NCI-H82 treated with DMSO at 0.1 percent for 48 hours (cell line): ENCODE data around the gene CEP128.
"Not testable (repeated sequence)": the region's sequence is repeated elsewhere in the genome, so short reads cannot be mapped to it uniquely, and the experiment has no call there.

Source experiments
- DNase-seq: peaks from one replicate; lab custom pipeline; 2025; ENCODE audit not compliant: unreplicated experiment; lab: John Stamatoyannopoulos, UW

Gene CEP128

GRCh38 chr14:80954687-80955299 lies 13.3 kb upstream of the CEP128 start:
- DNase-seq: no peak

- not testable (repeated sequence) for DNase-seq
Observed at GRCh38 chr14:80953211-80953610, 11.7 kb upstream of the CEP128 start.

GRCh38 chr14:80951491-80951890 lies 10.0 kb upstream of the CEP128 start:
- DNase-seq: no peak

- no peak for DNase-seq
Observed at GRCh38 chr14:80948291-80948690, 6.8 kb upstream of the CEP128 start.

- DNase-seq: no peak
Observed at GRCh38 chr14:80946797-80947196, 5.3 kb upstream of the CEP128 start.

- no peak for DNase-seq
Observed at GRCh38 chr14:80946187-80946586, 4.6 kb upstream of the CEP128 start.

GRCh38 chr14:80944861-80945617 lies 3.5 kb upstream of the CEP128 start:
- no peak for DNase-seq

- no peak for DNase-seq
Observed at GRCh38 chr14:80942191-80942600, 658 bp upstream of the CEP128 start.

- no peak for DNase-seq
Observed at GRCh38 chr14:80940146-80940545, 1.4 kb downstream of the CEP128 start.

- no peak for DNase-seq
Observed at GRCh38 chr14:80933686-80934085, 7.9 kb downstream of the CEP128 start.

- DNase-seq: peak; percentile 90
Observed at GRCh38 chr14:80933282-80933681, 8.3 kb downstream of the CEP128 start.

- no peak for DNase-seq
Observed at GRCh38 chr14:80930836-80931389, 10.6 kb downstream of the CEP128 start.

GRCh38 chr14:80930095-80930494 lies 11.4 kb downstream of the CEP128 start:
- DNase-seq: no peak

- DNase-seq: no peak
Observed at GRCh38 chr14:80927083-80927989, 14.2 kb downstream of the CEP128 start.

- DNase-seq: peak; percentile 52
Observed at GRCh38 chr14:80926397-80927082, 15.0 kb downstream of the CEP128 start.

GRCh38 chr14:80924365-80925103 lies 17.0 kb downstream of the CEP128 start:
- DNase-seq: peak; percentile 77

GRCh38 chr14:80923368-80923767 lies 18.2 kb downstream of the CEP128 start:
- DNase-seq: peak; percentile 93

GRCh38 chr14:80919622-80920021 lies 21.9 kb downstream of the CEP128 start:
- no peak for DNase-seq

- DNase-seq: not testable (repeated sequence)
Observed at GRCh38 chr14:80912013-80912412, 29.5 kb downstream of the CEP128 start.

GRCh38 chr14:80906946-80907345 lies 34.6 kb downstream of the CEP128 start:
- no peak for DNase-seq
